ENCODE measurements around the gene PDE6H. TPM values are rescaled to one million over a fixed set of nuclear protein-coding genes. Genes with fewer than 3 reads are reported as not detected.

The PDE6H gene
- total RNA-seq, 1 donor from 2014 or later, result not detected

DNA sequence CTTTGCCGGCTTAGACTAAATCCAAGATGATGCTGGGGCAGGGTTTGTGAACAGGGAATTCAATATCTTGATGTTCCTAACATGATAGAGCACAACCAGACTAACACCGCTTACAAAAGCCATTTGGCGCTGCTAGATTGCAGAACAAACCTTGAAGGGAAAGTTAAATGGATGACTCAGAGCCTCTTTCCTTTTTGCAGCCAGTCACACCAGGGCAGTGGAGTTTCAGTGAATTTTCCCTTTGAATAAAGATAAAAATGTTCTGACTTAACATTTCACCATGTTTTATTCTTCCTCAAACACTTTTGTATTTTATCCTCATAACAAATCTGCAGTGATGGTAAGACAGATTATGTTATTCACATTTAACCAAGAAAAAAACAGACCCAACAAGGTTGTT is 47.3 kb downstream of the PDE6H start:
- H3K4me3 ChIP-seq, result no peak overlapping the region
- H3K4me1 ChIP-seq, result no peaks in the 10 kb centered on the region
- no peaks in the 10 kb centered on the region for H3K27me3 ChIP-seq
- H3K27ac ChIP-seq, result no peak overlapping the region
- no peaks in the 10 kb centered on the region for H3K36me3 ChIP-seq
- no peaks in the 10 kb centered on the region for H3K9me3 ChIP-seq
- TF ChIP-seq POLR2A (IDR thresholded peaks at IDR 0.05) (no peak), POLR2AphosphoS5 (IDR thresholded peaks at IDR 0.05; ENCODE audit: insufficient read depth in 1 of 2, low read depth in 1 of 2) (no peak)
- TF ChIP-seq, protein P1, sequence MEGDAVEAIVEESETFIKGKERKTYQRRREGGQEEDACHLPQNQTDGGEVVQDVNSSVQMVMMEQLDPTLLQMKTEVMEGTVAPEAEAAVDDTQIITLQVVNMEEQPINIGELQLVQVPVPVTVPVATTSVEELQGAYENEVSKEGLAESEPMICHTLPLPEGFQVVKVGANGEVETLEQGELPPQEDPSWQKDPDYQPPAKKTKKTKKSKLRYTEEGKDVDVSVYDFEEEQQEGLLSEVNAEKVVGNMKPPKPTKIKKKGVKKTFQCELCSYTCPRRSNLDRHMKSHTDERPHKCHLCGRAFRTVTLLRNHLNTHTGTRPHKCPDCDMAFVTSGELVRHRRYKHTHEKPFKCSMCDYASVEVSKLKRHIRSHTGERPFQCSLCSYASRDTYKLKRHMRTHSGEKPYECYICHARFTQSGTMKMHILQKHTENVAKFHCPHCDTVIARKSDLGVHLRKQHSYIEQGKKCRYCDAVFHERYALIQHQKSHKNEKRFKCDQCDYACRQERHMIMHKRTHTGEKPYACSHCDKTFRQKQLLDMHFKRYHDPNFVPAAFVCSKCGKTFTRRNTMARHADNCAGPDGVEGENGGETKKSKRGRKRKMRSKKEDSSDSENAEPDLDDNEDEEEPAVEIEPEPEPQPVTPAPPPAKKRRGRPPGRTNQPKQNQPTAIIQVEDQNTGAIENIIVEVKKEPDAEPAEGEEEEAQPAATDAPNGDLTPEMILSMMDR (IDR thresholded peaks at IDR 0.05), result no peak
- DNase-seq (ENCODE audit: extremely low spot score in 2 of 2), result no peak
- intact Hi-C loops (cut with DNase I), result no loop called here

Other genes with a start within 250 kb of the PDE6H start
- gene WBP11, start 169.6 kb upstream of the PDE6H start, total RNA-seq, result 12.8 TPM
- 0.74 TPM for gene C12orf60, start 169.4 kb upstream of the PDE6H start, total RNA-seq
- gene SMCO3, start 158.9 kb upstream of the PDE6H start, total RNA-seq, result not detected
- gene ART4, start 129.5 kb upstream of the PDE6H start, total RNA-seq, result 0.98 TPM
- 1,065 TPM for gene MGP, start 87.2 kb upstream of the PDE6H start, total RNA-seq
- 2.2 TPM for gene ERP27, start 34.5 kb upstream of the PDE6H start, total RNA-seq
- gene ARHGDIB, start 11.4 kb upstream of the PDE6H start, total RNA-seq, result 153 TPM
- gene RERG, start 248.4 kb downstream of the PDE6H start, total RNA-seq, result 31.9 TPM

All from vagina (tissue), 2 donors.